ENCODE measurements around the gene PRC1. TPM values are rescaled to one million over a fixed set of nuclear protein-coding genes. Genes with fewer than 3 reads are reported as not detected.

Gene PRC1, protein sequence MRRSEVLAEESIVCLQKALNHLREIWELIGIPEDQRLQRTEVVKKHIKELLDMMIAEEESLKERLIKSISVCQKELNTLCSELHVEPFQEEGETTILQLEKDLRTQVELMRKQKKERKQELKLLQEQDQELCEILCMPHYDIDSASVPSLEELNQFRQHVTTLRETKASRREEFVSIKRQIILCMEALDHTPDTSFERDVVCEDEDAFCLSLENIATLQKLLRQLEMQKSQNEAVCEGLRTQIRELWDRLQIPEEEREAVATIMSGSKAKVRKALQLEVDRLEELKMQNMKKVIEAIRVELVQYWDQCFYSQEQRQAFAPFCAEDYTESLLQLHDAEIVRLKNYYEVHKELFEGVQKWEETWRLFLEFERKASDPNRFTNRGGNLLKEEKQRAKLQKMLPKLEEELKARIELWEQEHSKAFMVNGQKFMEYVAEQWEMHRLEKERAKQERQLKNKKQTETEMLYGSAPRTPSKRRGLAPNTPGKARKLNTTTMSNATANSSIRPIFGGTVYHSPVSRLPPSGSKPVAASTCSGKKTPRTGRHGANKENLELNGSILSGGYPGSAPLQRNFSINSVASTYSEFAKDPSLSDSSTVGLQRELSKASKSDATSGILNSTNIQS
- 1 to 10 TPM in 5 of 6 donors, not detected in 1; 1.8 to 8.9 (median 3.9) TPM for polyA plus RNA-seq (ENCODE audit: low read depth in 6 of 6)

GRCh38 chr15:90994417-90995311 is at the start of gene PRC1:
Gene PRC1 (minus strand): TSS chr15:90994535. CDS start chr15:90994417, 118 bp downstream.
- ATAC-seq (ENCODE audit: low read depth in 2 of 2) (peak; percentile 96), DNase-seq (peak; percentile 95)
- Mint-ChIP-seq H3K4me1 (peaks cover 3 to 16% (median 5%) of the 10 kb centered on the region in 3 donors), H3K9me3 (no peaks in the 10 kb centered on the region), H3K27ac (peak within 1 kb of the TSS; percentile 94 to 98 (median 98)), H3K36me3 (peaks cover 5 to 8% of the 10 kb centered on the region in 2 donors), H3K4me3 (peak within 1 kb of the TSS; percentile 97 to 100 (median 99)), H3K27me3 (no peaks in the 10 kb centered on the region)

DNA sequence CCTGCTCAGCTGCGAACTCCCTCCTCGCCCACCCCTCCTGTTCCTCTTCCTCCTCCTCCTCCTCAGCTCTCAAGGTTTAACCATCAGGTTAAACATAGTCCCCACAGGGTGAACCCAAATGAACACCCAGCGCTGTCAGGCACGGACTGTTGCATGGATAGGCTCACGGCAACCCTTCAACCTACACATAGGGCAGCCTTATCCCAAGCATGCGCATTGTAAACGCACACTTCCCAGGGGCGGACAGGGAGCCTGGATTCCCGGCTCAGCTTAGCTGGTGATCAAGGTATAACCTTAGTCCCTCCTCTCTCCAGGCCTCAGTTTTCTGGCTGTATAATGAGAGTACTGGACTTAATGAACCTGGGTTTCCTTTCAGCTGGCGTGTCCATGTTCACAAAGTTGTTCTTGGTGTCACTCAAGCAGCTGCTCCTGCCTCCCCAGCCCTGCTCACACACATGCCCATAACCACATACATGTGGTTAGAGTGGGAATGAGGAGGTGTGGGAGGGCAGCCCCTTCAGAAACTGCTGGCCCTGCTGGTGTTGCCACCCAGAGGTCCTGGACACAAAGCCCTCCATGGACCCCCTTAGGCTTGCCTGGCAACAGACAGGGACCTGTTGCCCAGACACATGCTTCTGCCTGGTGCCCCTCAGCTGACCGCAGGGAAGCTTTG is 49.0 kb upstream of the PRC1 start:
- Mint-ChIP-seq H3K4me3 (no peak overlapping the region), H3K36me3 (no peaks in the 10 kb centered on the region), H3K4me1 (peaks cover 9 to 17% (median 14%) of the 10 kb centered on the region in 3 donors), H3K27ac (no peak overlapping the region), H3K27me3 (peaks cover 0 to 12% (median 8%) of the 10 kb centered on the region in 3 donors), H3K9me3 (peaks cover 0 to 7% (median 0%) of the 10 kb centered on the region in 7 donors)
- ATAC-seq (ENCODE audit: low read depth in 2 of 2): no peak
- no peak for DNase-seq

GRCh38 chr15:91040856-91041255 is 46.5 kb upstream of the PRC1 start:
- peaks cover 0 to 18% (median 17%) of the 10 kb centered on the region in 3 donors for H3K27me3 Mint-ChIP-seq
- peaks cover 0 to 7% (median 0%) of the 10 kb centered on the region in 7 donors for H3K9me3 Mint-ChIP-seq
- H3K4me3 Mint-ChIP-seq: no peak overlapping the region
- ATAC-seq (ENCODE audit: low read depth in 2 of 2) (no peak), DNase-seq (no peak)
- no peaks in the 10 kb centered on the region for H3K36me3 Mint-ChIP-seq
- no peak overlapping the region for H3K27ac Mint-ChIP-seq
- H3K4me1 Mint-ChIP-seq: no peaks in the 10 kb centered on the region

DNA sequence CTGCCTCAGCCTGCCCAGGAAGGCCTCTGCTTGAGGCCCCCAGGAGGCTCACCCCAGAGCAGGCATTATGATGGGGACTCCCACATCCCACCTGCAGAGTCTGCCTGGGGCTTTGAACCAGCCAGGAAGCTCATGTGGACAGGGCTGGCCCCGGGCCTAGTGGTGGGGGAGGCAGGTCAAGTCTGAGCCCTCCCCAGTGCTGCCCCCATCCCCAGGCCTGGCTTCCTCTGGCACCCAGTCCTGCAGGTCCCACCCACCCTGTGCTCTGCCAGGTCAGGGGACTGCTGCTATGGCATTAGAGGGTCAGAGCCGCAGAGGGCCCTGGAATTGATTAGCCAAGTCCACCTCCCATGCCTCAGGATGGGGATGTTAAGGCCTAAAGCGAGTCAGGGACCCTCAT is 45.7 kb upstream of the PRC1 start:
- ATAC-seq (ENCODE audit: low read depth in 2 of 2) (no peak), DNase-seq (no peak)
- H3K27me3 Mint-ChIP-seq: peaks cover 0 to 21% (median 20%) of the 10 kb centered on the region in 3 donors
- no peaks in the 10 kb centered on the region for H3K4me1 Mint-ChIP-seq
- no peaks in the 10 kb centered on the region for H3K36me3 Mint-ChIP-seq
- H3K9me3 Mint-ChIP-seq: peaks cover 0 to under 1% (median 0%) of the 10 kb centered on the region in 7 donors
- H3K27ac Mint-ChIP-seq: no peak overlapping the region
- H3K4me3 Mint-ChIP-seq: no peak overlapping the region

DNA sequence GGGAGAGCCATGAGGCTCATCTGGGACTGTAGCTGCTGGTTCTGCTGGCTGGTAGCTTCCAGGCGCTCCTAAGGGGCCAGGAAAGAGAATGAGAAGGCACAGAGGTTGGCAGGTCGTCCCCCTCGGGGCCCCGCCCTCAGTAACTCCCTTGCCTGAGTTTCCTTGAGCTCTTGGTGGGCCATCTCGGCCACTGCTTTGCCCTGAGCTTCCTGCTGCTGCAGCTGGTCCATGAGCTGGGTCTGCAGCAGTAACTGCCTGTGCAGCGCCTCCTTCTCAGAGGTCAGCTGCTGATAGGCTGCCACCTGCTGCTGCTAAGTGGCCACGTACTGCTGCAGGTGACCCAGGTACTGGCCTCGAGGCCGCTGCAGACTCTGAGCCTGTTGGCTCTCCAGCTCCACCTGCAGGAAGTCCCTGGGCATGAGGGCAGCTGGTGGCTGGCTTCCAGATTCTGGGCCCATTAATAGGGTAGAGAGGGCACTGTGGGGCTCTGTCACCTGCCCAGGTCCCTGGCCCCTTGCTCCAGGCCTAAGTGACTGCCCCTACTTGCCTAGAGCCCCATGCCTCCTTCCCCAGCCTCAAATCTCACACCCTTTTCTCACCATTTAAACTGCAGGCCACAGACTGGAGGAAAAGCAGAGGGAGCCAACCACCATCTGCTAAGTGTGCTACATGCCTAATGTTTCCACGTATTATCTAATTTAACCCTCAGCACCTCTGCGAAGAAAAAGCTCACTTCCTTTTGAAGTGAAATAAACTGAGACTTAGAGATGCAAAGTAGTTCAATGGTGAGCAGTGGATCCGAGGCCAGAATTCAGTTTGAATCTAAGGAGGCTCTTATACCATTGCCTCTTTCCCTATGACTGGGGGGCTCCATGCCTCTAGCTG is 38.8 kb upstream of the PRC1 start:
- peak overlapping the region in 2 of 6 donors; percentile 16 to 32 for H3K27ac Mint-ChIP-seq
- H3K27me3 Mint-ChIP-seq: peaks cover 0 to 18% (median 12%) of the 10 kb centered on the region in 3 donors
- no peak overlapping the region for H3K4me3 Mint-ChIP-seq
- peaks cover 3 to 8% (median 3%) of the 10 kb centered on the region in 3 donors for H3K4me1 Mint-ChIP-seq
- no peaks in the 10 kb centered on the region for H3K9me3 Mint-ChIP-seq
- H3K36me3 Mint-ChIP-seq: no peaks in the 10 kb centered on the region
- peak; percentile 26 for DNase-seq
- peak; percentile 55 to 63 for ATAC-seq (ENCODE audit: low read depth in 2 of 2)

- no peaks in the 10 kb centered on the region for H3K36me3 Mint-ChIP-seq
- H3K4me3 Mint-ChIP-seq: no peak overlapping the region
- DNase-seq (no peak), ATAC-seq (ENCODE audit: low read depth in 2 of 2) (no peak)
- no peak overlapping the region for H3K27ac Mint-ChIP-seq
- H3K27me3 Mint-ChIP-seq: peaks cover 0 to 11% (median 7%) of the 10 kb centered on the region in 3 donors
- H3K4me1 Mint-ChIP-seq: peaks cover 3 to 8% (median 3%) of the 10 kb centered on the region in 3 donors
- no peaks in the 10 kb centered on the region for H3K9me3 Mint-ChIP-seq
These were observed 37.5 kb upstream of the PRC1 start for GRCh38 chr15:91031796-91032195.

DNA sequence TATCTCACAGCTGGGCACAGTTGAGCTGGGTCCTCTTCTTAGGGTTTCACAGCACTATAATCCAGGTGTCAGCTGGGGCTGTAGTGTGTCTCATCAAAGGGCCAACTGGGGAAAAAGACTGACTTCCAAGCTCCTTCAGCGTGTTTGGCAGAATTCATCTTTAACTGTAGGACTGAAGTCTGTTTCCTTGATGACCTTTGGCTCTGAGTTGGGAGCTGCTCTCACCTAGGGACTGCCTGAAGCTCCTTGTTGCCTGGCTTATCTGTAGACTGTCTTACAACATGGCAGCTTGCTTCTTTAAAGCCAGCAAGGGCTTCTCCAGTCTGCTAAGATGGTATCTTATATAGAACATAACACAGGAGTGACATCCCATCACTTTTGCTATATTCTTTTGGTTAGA is 33.3 kb upstream of the PRC1 start:
- DNase-seq: no peak

GRCh38 chr15:91023720-91024119 is 29.4 kb upstream of the PRC1 start:
- peak overlapping the region in 6 of 8 donors; percentile 36 to 99 (median 92) for H3K4me3 Mint-ChIP-seq
- H3K27ac Mint-ChIP-seq: no peak overlapping the region
- DNase-seq: no peak
- no peaks in the 10 kb centered on the region for H3K27me3 Mint-ChIP-seq
- peaks cover 31 to 40% (median 40%) of the 10 kb centered on the region in 3 donors for H3K4me1 Mint-ChIP-seq
- H3K9me3 Mint-ChIP-seq: no peaks in the 10 kb centered on the region
- no peaks in the 10 kb centered on the region for H3K36me3 Mint-ChIP-seq
- no peak for ATAC-seq (ENCODE audit: low read depth in 2 of 2)

More for the DNA sequence above, 33.3 kb upstream of the PRC1 start:
- H3K4me3 Mint-ChIP-seq: no peak overlapping the region
- H3K27ac Mint-ChIP-seq: no peak overlapping the region
- peaks cover 4 to 9% (median 6%) of the 10 kb centered on the region in 3 donors for H3K4me1 Mint-ChIP-seq
- H3K9me3 Mint-ChIP-seq: no peaks in the 10 kb centered on the region
- ATAC-seq (ENCODE audit: low read depth in 2 of 2): no peak
- H3K36me3 Mint-ChIP-seq: no peaks in the 10 kb centered on the region
- no peaks in the 10 kb centered on the region for H3K27me3 Mint-ChIP-seq

GRCh38 chr15:91022832-91023129 is 28.4 kb upstream of the PRC1 start:
- Mint-ChIP-seq H3K4me3 (peak overlapping the region; percentile 87 to 99 (median 97)), H3K27ac (peak overlapping the region in 4 of 6 donors; percentile 88 to 95 (median 92)), H3K36me3 (no peaks in the 10 kb centered on the region), H3K9me3 (no peaks in the 10 kb centered on the region), H3K4me1 (peaks cover 39 to 48% (median 48%) of the 10 kb centered on the region in 3 donors), H3K27me3 (no peaks in the 10 kb centered on the region)
- no peak for DNase-seq
- no peak for ATAC-seq (ENCODE audit: low read depth in 2 of 2)

- Mint-ChIP-seq H3K36me3 (no peaks in the 10 kb centered on the region), H3K4me3 (peak within 1 kb of the TSS; percentile 87 to 99 (median 97))
These were observed 27.9 kb upstream of the PRC1 start, which contains the start of gene VPS33B for GRCh38 chr15:91022075-91022831. Gene VPS33B (minus strand): TSS chr15:91022594. CDS start chr15:91022249, 345 bp downstream.

GRCh38 chr15:91021516-91022074 is 27.3 kb upstream of the PRC1 start:
- no peaks in the 10 kb centered on the region for H3K27me3 Mint-ChIP-seq
- H3K4me1 Mint-ChIP-seq: peaks cover 39 to 51% (median 48%) of the 10 kb centered on the region in 3 donors
- peak in 1 of 2 donors; percentile 5 for ATAC-seq (ENCODE audit: low read depth in 2 of 2)
- peak overlapping the region; percentile 88 to 96 (median 92) for H3K27ac Mint-ChIP-seq
- H3K4me3 Mint-ChIP-seq: peak overlapping the region; percentile 87 to 99 (median 97)
- H3K36me3 Mint-ChIP-seq: peaks cover 0 to 4% of the 10 kb centered on the region in 2 donors
- H3K9me3 Mint-ChIP-seq: no peaks in the 10 kb centered on the region
- DNase-seq: no peak

More at GRCh38 chr15:91022075-91022831, 27.9 kb upstream of the PRC1 start, which contains the start of gene VPS33B:
- DNase-seq (peak; percentile 75), ATAC-seq (ENCODE audit: low read depth in 2 of 2) (peak; percentile 81 to 85)
- Mint-ChIP-seq H3K9me3 (no peaks in the 10 kb centered on the region), H3K27ac (peak within 1 kb of the TSS; percentile 88 to 96 (median 92)), H3K4me1 (peaks cover 39 to 51% (median 48%) of the 10 kb centered on the region in 3 donors), H3K27me3 (no peaks in the 10 kb centered on the region)

Data from naive B cell (primary cell).